H1 (cell line): Measurements from ENCODE around the gene FBLN5. TPM values are rescaled to one million over a fixed set of nuclear protein-coding genes. Genes with fewer than 3 reads are reported as not detected.

Experiments used
- CTCF ChIA-PET: fragments of 300-600 bp; sonication (Branson Sonifier 250); formaldehyde crosslinking; loops from one replicate; lab custom pipeline; 2021; ENCODE audit not compliant: partially characterized antibody; lab: Charles Lee
- POLR2A ChIA-PET: fragments of 300-600 bp; sonication (Branson Sonifier 250); formaldehyde crosslinking; loops from one replicate; lab custom pipeline; 2021; ENCODE audit warnings: inconsistent platforms; ENCODE audit not compliant: partially characterized antibody; lab: Charles Lee
- DNase-seq, 2 experiments: peaks; one replicate each; pipeline versions ENCODE4 v3.0.0 to v3.0.0-alpha.2; 2010 to 2022; ENCODE audit warnings: low spot score in 2 of 2, low read depth in 1 of 2, mixed read lengths in 1 of 2
- FAIRE-seq: peaks from 2 replicates; lab custom pipeline; 2011; peaks lifted over from hg19 to GRCh38; lab: Jason Lieb, UNC
- H2AFZ ChIP-seq: 2 replicates; pipeline ENCODE4 v1.8.1; 2012; ENCODE audit warnings: low read length, inconsistent platforms
- H2AK5ac ChIP-seq: 2 replicates; pipeline ENCODE4 v1.6.1; 2013; ENCODE audit warnings: low read depth, low read length
- H2BK120ac ChIP-seq: replicated peaks from 2 replicates; pipeline ENCODE3; 2013; ENCODE audit warnings: low read depth, low read length, inconsistent platforms
- H2BK12ac ChIP-seq: 2 replicates; pipeline ENCODE4 v1.6.1; 2013; ENCODE audit warnings: low read depth, low read length
- H2BK15ac ChIP-seq: 2 replicates; pipeline ENCODE4 v1.6.1; 2013; ENCODE audit warnings: low read length
- H2BK20ac ChIP-seq: 2 replicates; pipeline ENCODE4 v1.6.1; 2013; ENCODE audit warnings: low read length
- H2BK5ac ChIP-seq: 2 replicates; pipeline ENCODE4 v1.6.1; 2013; ENCODE audit warnings: low read depth, low read length
- H3K14ac ChIP-seq: 2 replicates; pipeline ENCODE4 v1.6.1; 2013; ENCODE audit warnings: inconsistent platforms; ENCODE audit not compliant: insufficient read length
- H3K18ac ChIP-seq: 2 replicates; pipeline ENCODE4 v1.6.1; 2013; ENCODE audit warnings: low read length; ENCODE audit errors: extremely low read depth
- H3K23ac ChIP-seq: 2 replicates; pipeline ENCODE4 v1.6.1; 2013; ENCODE audit warnings: inconsistent platforms; ENCODE audit not compliant: insufficient read length
- H3K23me2 ChIP-seq: 2 replicates; pipeline ENCODE4 v1.6.1; 2013; ENCODE audit warnings: low read depth, low read length
- H3K27ac ChIP-seq: 2 replicates; pipeline ENCODE4 v1.6.1; 2011; ENCODE audit warnings: low read depth, low read length, inconsistent platforms
- H3K27me3 ChIP-seq, 4 experiments: replicated peaks in 1 of 4; 1 replicate in 1 of 4; 2 replicates in 3 of 4; pipeline versions ENCODE4 v1.6.1 to v1.8.1; 2011 to 2013; ENCODE audit warnings: low read length in 3 of 4, mild to moderate bottlenecking in 3 of 4, inconsistent platforms in 2 of 4, mixed read lengths in 2 of 4, moderate library complexity in 1 of 4; ENCODE audit not compliant: control insufficient read depth in 3 of 4, insufficient read depth in 3 of 4; ENCODE audit errors: extremely low read depth in 1 of 4
- H3K36me3 ChIP-seq, 4 experiments: 2 replicates each; pipeline versions ENCODE4 v1.6.1 to v1.8.1; 2011 to 2013; ENCODE audit warnings: mild to moderate bottlenecking in 4 of 4, low read length in 3 of 4, moderate library complexity in 2 of 4, control low read depth in 1 of 4, inconsistent platforms in 1 of 4; ENCODE audit not compliant: insufficient read depth in 4 of 4, control insufficient read depth in 2 of 4
- H3K4ac ChIP-seq: replicated peaks from 2 replicates; pipeline ENCODE3; 2013; ENCODE audit warnings: low read length, low read depth, mixed read lengths, inconsistent platforms; ENCODE audit not compliant: insufficient read length
- H3K4me1 ChIP-seq, 4 experiments: replicated peaks in 1 of 4; 1 replicate in 1 of 4; 2 replicates in 3 of 4; pipeline versions ENCODE4 v1.6.1 to v1.8.1; 2011 to 2013; ENCODE audit warnings: low read length in 3 of 4, inconsistent platforms in 2 of 4, mixed read lengths in 1 of 4; ENCODE audit not compliant: insufficient read depth in 4 of 4, control insufficient read depth in 3 of 4
- H3K4me2 ChIP-seq, 2 experiments: 2 replicates each; pipeline versions ENCODE4 v1.6.1 to v1.8.1; 2011 to 2013; ENCODE audit warnings: low read depth in 2 of 2, low read length in 2 of 2, control low read depth in 1 of 2, inconsistent platforms in 1 of 2, mild to moderate bottlenecking in 1 of 2; ENCODE audit not compliant: insufficient read depth in 1 of 2
- H3K4me3 ChIP-seq, 4 experiments: fragments of 200-600, 300-600 bp in 1 of 4; sonication (generic), shearing (Covaris generic), sonication (Bioruptor Twin) in 1 of 4; 2 replicates each; pipeline versions ENCODE4 v1.5.1 to v1.8.1; 2011 to 2016; ENCODE audit warnings: low read length in 4 of 4, low read depth in 3 of 4, control low read depth in 2 of 4, inconsistent platforms in 2 of 4, mild to moderate bottlenecking in 2 of 4, mixed read lengths in 1 of 4, moderate library complexity in 1 of 4; ENCODE audit not compliant: insufficient read depth in 2 of 4; ENCODE audit errors: extremely low read depth in 1 of 4
- H3K56ac ChIP-seq: replicated peaks from 2 replicates; pipeline ENCODE3; 2013; ENCODE audit warnings: low read depth, mild to moderate bottlenecking, mixed read lengths, low read length, inconsistent platforms; ENCODE audit not compliant: insufficient read length
- H3K79me1 ChIP-seq: 2 replicates; pipeline ENCODE4 v1.6.1; 2013; ENCODE audit warnings: low read depth, low read length, control low read depth
- H3K79me2 ChIP-seq, 2 experiments: 2 replicates each; pipeline versions ENCODE4 v1.6.1 to v1.8.1; 2012 to 2013; ENCODE audit warnings: low read length in 2 of 2, mild to moderate bottlenecking in 2 of 2, inconsistent platforms in 1 of 2; ENCODE audit not compliant: insufficient read depth in 2 of 2, control insufficient read depth in 1 of 2
- H3K9ac ChIP-seq, 4 experiments: replicated peaks in 1 of 4; 1 replicate in 1 of 4; 2 replicates in 3 of 4; pipeline versions ENCODE4 v1.6.1 to v1.8.1; 2011 to 2013; ENCODE audit warnings: low read depth in 3 of 4, low read length in 3 of 4, control low read depth in 2 of 4, mild to moderate bottlenecking in 2 of 4, moderate library complexity in 2 of 4, inconsistent platforms in 1 of 4; ENCODE audit errors: extremely low read depth in 1 of 4
- H3K9me3 ChIP-seq, 2 experiments: 2 replicates each; pipeline versions ENCODE4 v1.6.1 to v1.8.1; 2012 to 2013; ENCODE audit warnings: mild to moderate bottlenecking in 2 of 2, moderate library complexity in 2 of 2, control low read depth in 1 of 2, inconsistent platforms in 1 of 2, low read depth in 1 of 2, low read length in 1 of 2, mixed read lengths in 1 of 2; ENCODE audit not compliant: insufficient read depth in 2 of 2
- H4K20me1 ChIP-seq, 2 experiments: replicated peaks in 1 of 2; 2 replicates each; pipeline versions ENCODE3 to v1.8.1; 2011 to 2013; ENCODE audit warnings: inconsistent platforms in 2 of 2, low read length in 2 of 2, mild to moderate bottlenecking in 1 of 2; ENCODE audit not compliant: insufficient read depth in 2 of 2, control insufficient read depth in 1 of 2
- H4K5ac ChIP-seq: 2 replicates; pipeline ENCODE4 v1.6.1; 2013; ENCODE audit warnings: low read length, low read depth, mixed read lengths, inconsistent platforms; ENCODE audit not compliant: insufficient read length
- H4K8ac ChIP-seq: 2 replicates; pipeline ENCODE4 v1.8.0; 2013; ENCODE audit warnings: mild to moderate bottlenecking, moderate library complexity, low read length, inconsistent platforms; ENCODE audit not compliant: insufficient read depth; ENCODE audit errors: extremely low read depth
- H4K91ac ChIP-seq: replicated peaks from 2 replicates; pipeline ENCODE3; 2013; ENCODE audit warnings: low read length, mixed read lengths, inconsistent platforms; ENCODE audit not compliant: insufficient read length
- ATF2 ChIP-seq: IDR thresholded peaks from 2 replicates; pipeline ENCODE4 v1.6.1; 2012; ENCODE audit warnings: low read length, inconsistent platforms
- CEBPB ChIP-seq: IDR thresholded peaks from 2 replicates; pipeline ENCODE4 v1.6.1; 2012; ENCODE audit warnings: low read depth, low read length
- CTBP2 ChIP-seq: IDR thresholded peaks from 2 replicates; pipeline ENCODE4 v1.7.0; 2011; ENCODE audit warnings: borderline replicate concordance, mild to moderate bottlenecking, moderate library complexity, mixed read lengths, low read length; ENCODE audit not compliant: insufficient read depth, insufficient read length
- E2F6 ChIP-seq: IDR thresholded peaks from 2 replicates; pipeline ENCODE4 v1.6.1; 2012; ENCODE audit warnings: inconsistent platforms
- FOSL1 ChIP-seq: IDR thresholded peaks from 2 replicates; pipeline ENCODE4 v1.6.1; 2011; ENCODE audit warnings: mild to moderate bottlenecking, low read depth, low read length, moderate library complexity; ENCODE audit not compliant: insufficient read depth
- KDM1A ChIP-seq: fragments of 200-600, 300-600 bp; sonication (generic); IDR thresholded peaks from 2 replicates; pipeline ENCODE4 v1.7.1; 2016; ENCODE audit warnings: mild to moderate bottlenecking, low read length, borderline replicate concordance
- NRF1 ChIP-seq: IDR thresholded peaks from 2 replicates; pipeline ENCODE4 v1.6.1; 2011; ENCODE audit warnings: mild to moderate bottlenecking, low read depth, low read length, improper control_type of control experiment
- POLR2A ChIP-seq, 2 experiments: IDR thresholded peaks; 1 replicate in 1 of 2; 2 replicates in 1 of 2; pipeline ENCODE4 v1.6.1; 2011; ENCODE audit warnings: low read depth in 2 of 2, low read length in 2 of 2, mild to moderate bottlenecking in 2 of 2; ENCODE audit errors: control extremely low read depth in 1 of 2
- SRF ChIP-seq: IDR thresholded peaks from 2 replicates; pipeline ENCODE4 v1.6.1; 2011; ENCODE audit warnings: mild to moderate bottlenecking, low read depth, low read length, moderate library complexity
- SUZ12 ChIP-seq: fragments of 200-600 bp; sonication (generic); IDR thresholded peaks from 2 replicates; pipeline ENCODE4 v1.6.1; 2012; ENCODE audit warnings: mild to moderate bottlenecking, inconsistent platforms, low read length, moderate library complexity, mixed read lengths
- TAF7 ChIP-seq: optimal IDR thresholded peaks from 2 replicates; pipeline ENCODE3; 2011; ENCODE audit warnings: low read depth, mild to moderate bottlenecking, inconsistent platforms, low read length, moderate library complexity, borderline replicate concordance
- TCF12 ChIP-seq: IDR thresholded peaks from 2 replicates; pipeline ENCODE4 v1.6.1; 2011; ENCODE audit warnings: low read depth, mild to moderate bottlenecking, low read length
- WGBS, 2 experiments: shearing (Covaris generic) in 1 of 2; methylation state at CpG; one replicate each; pipeline versions ENCODE4 v1.1.6 to v1.1.7; 2013 to 2015; ENCODE audit warnings: low lambda C conversion rate in 2 of 2, mixed read lengths in 2 of 2, inconsistent platforms in 1 of 2, low coverage in 1 of 2, missing lambda C conversion rate in 1 of 2; ENCODE audit not compliant: insufficient replicate concordance in 2 of 2, insufficient coverage in 1 of 2, insufficient read length in 1 of 2; ENCODE audit errors: extremely low coverage in 1 of 2, missing lambda C conversion rate in 1 of 2; 5-methylcytosine and 5-hydroxymethylcytosine counted together
- polyA plus RNA-seq, 7 experiments: library from polyadenylated mRNA; depleted of rRNA in 3 of 7; stranded (reverse) in 5 of 7; unstranded in 2 of 7; fragments of >200 nt in 5 of 7; fragments of 200-250 nt in 2 of 7; gene quantifications; 1 replicate in 5 of 7; 2 replicates in 1 of 7; 4 replicates in 1 of 7; pipeline versions ENCODE4 v1.2.1 to v1.2.3, GENCODE V29; 2011 to 2013; ENCODE audit warnings: missing spikeins in 2 of 7, mixed read lengths in 2 of 7
- total RNA-seq: library from RNA; stranded (reverse); fragmentation: NEBNext Ultra II Directional; extraction: Animal tissue kit (Norgen Biotek cat#: 25700); gene quantifications from 2 replicates; pipeline ENCODE4 v1.2.1, GENCODE V29; 2021

The FBLN5 gene
- total and polyA plus RNA-seq, 2 of the 8 experiments (the other 6 are each of a cell fraction or from before 2014, with no cell fraction given), result 0.88 to 3.5 TPM

DNA sequence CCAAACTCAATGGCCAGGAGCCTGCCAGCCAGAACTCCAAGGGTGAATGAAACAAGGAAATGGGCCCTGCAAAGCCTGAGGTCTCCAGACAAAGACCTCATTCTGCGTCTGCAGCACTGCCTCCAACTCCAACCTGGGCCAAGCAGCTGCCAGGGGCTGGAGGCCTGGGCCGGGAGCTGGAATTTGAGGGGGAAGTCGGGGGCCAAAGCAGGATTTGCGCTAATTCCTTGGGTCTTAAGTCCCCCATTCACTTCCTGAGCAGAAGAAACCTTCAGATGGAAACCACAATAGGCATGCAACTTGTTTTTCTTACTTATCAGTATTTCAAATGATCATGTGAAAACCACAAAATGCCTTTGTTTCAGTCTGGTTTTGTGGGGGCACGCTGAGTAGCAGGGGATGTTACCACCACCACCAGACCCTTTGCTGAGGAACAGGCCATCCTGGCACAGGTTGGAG, 57.2 kb downstream of the FBLN5 start:
- DNase-seq, result no peak
- ChIA-PET CTCF (interaction anchor here (1.9 to 3.3 kb wide), 3 partner anchors 11 to 31 kb away, joined by 6 to 13 read pairs (median 10); no protein-coding TSS in a partner anchor), POLR2A (no interaction called here)
- H3K14ac ChIP-seq, result no peak overlapping the region
- no peaks in the 10 kb centered on the region for H3K79me2 ChIP-seq
- no peak overlapping the region for H3K9ac ChIP-seq
- H2BK12ac ChIP-seq, result no peak overlapping the region
- no peak overlapping the region for H3K4me2 ChIP-seq
- no peak overlapping the region for H2AK5ac ChIP-seq
- no peak overlapping the region for H2BK120ac ChIP-seq
- H3K4me1 ChIP-seq, result no peaks in the 10 kb centered on the region
- H2AFZ ChIP-seq, result no peak overlapping the region
- H3K9me3 ChIP-seq, result no peaks in the 10 kb centered on the region
- H2BK15ac ChIP-seq, result no peak overlapping the region
- no peaks in the 10 kb centered on the region for H3K36me3 ChIP-seq
- 87% methylated on average over 5 of the region's 5 CpGs; no CpG with 5 or more reads in 1 of the 2 experiments for WGBS, 2 experiments
- no peak overlapping the region for H3K27ac ChIP-seq
- no peak overlapping the region for H4K8ac ChIP-seq
- H3K56ac ChIP-seq, result no peak overlapping the region
- H2BK5ac ChIP-seq, result no peak overlapping the region
- H4K5ac ChIP-seq, result no peak overlapping the region
- H3K23me2 ChIP-seq, result no peaks in the 10 kb centered on the region
- H3K4me3 ChIP-seq, result no peak overlapping the region
- no peak for FAIRE-seq
- no peak overlapping the region for H3K18ac ChIP-seq
- H3K23ac ChIP-seq, result no peak overlapping the region
- H3K27me3 ChIP-seq, result no peaks in the 10 kb centered on the region
- H4K91ac ChIP-seq, result no peak overlapping the region
- H3K79me1 ChIP-seq, result no peaks in the 10 kb centered on the region
- no peaks in the 10 kb centered on the region for H4K20me1 ChIP-seq
- H3K4ac ChIP-seq, result no peak overlapping the region
- no peak overlapping the region for H2BK20ac ChIP-seq
- TF ChIP-seq SUZ12 (no peak), E2F6 (no peak), ATF2 (no peak), SRF (no peak), CTBP2 (no peak), TAF7 (no peak), FOSL1 (no peak), NRF1 (no peak), KDM1A (no peak), CEBPB (no peak), POLR2A (IDR thresholded peaks at IDR 0.05; ENCODE audit: control extremely low read depth in 1 of 2, low read depth in 2 of 2, low read length in 2 of 2) (no peak), TCF12 (no peak)
